GM11168 (cell line): ENCODE measurements around the gene SPECC1L.
"Not testable (repeated sequence)": the region's sequence is repeated elsewhere in the genome, so short reads cannot be mapped to it uniquely, and the experiment has no call there.

ENCODE experiments used
- in situ Hi-C: fragments of 300-500 bp; cut with MboI; formaldehyde crosslinking; loops from one replicate; pipeline ENCODE4 v1.12.0; 2022; ENCODE audit warnings: low sequenced_read_pairs; ENCODE audit not compliant: unreplicated experiment

Gene SPECC1L

GRCh38 chr22:24270556-24271385, at the start of gene SPECC1L:
SPECC1L (plus strand) TSS chr22:24270831; CDS start chr22:24302232, 31,401 bp downstream.
- in situ Hi-C loops, result loop anchor here (10.0 kb wide), 1 partner anchor 946 kb away; no protein-coding TSS in a partner anchor

- in situ Hi-C loops, result no loop called here
Measured at GRCh38 chr22:24224468-24224867, 46.2 kb upstream of the SPECC1L start.

GRCh38 chr22:24225044-24225601, 45.5 kb upstream of the SPECC1L start:
- in situ Hi-C loops, result no loop called here

GRCh38 chr22:24225951-24226350, 44.7 kb upstream of the SPECC1L start:
- in situ Hi-C loops, result no loop called here

GRCh38 chr22:24230911-24231656, 39.5 kb upstream of the SPECC1L start:
- in situ Hi-C loops, result no loop called here

- in situ Hi-C loops, result no loop called here
Measured at GRCh38 chr22:24231706-24232105, 38.9 kb upstream of the SPECC1L start.

GRCh38 chr22:24232124-24232523, 38.5 kb upstream of the SPECC1L start:
- in situ Hi-C loops, result no loop called here

- in situ Hi-C loops, result no loop called here
Measured at GRCh38 chr22:24232725-24233124, 37.9 kb upstream of the SPECC1L start.

- in situ Hi-C loops, result no loop called here
Measured at GRCh38 chr22:24233235-24233634, 37.4 kb upstream of the SPECC1L start.

- in situ Hi-C loops, result no loop called here
Measured at GRCh38 chr22:24233816-24234215, 36.8 kb upstream of the SPECC1L start.

GRCh38 chr22:24235315-24235714, 35.3 kb upstream of the SPECC1L start:
- in situ Hi-C loops, result no loop called here

GRCh38 chr22:24236656-24237055, 34.0 kb upstream of the SPECC1L start:
- in situ Hi-C loops, result no loop called here

- in situ Hi-C loops, result not testable (repeated sequence)
Measured at GRCh38 chr22:24238101-24238694, 32.4 kb upstream of the SPECC1L start.

GRCh38 chr22:24240381-24240780, 30.2 kb upstream of the SPECC1L start:
- in situ Hi-C loops, result no loop called here

GRCh38 chr22:24240985-24241692, 29.5 kb upstream of the SPECC1L start:
- in situ Hi-C loops, result not testable (repeated sequence)

GRCh38 chr22:24243417-24243816, 27.2 kb upstream of the SPECC1L start:
- in situ Hi-C loops, result not testable (repeated sequence)

- in situ Hi-C loops, result no loop called here
Measured at GRCh38 chr22:24244144-24244787, 26.4 kb upstream of the SPECC1L start.

GRCh38 chr22:24245030-24245431, 25.6 kb upstream of the SPECC1L start, which contains the start of gene GGT5:
GGT5 (minus strand) TSS chr22:24245082; CDS start chr22:24244725, 357 bp downstream.
- in situ Hi-C loops, result not testable (repeated sequence)
